Skeletal muscle cell (primary cell): ENCODE results near the gene RIN1.
"Not testable (repeated sequence)": the region's sequence is repeated elsewhere in the genome, so short reads cannot be mapped to it uniquely, and the experiment has no call there.

Experiments used
- DNase-seq: peaks from one replicate; pipeline ENCODE4 v3.0.0-alpha.2; 2010; ENCODE audit warnings: low read depth
- H3K4me3 ChIP-seq: 2 replicates; pipeline ENCODE4 v1.5.1; 2011; ENCODE audit warnings: low read depth, mild to moderate bottlenecking, control low read depth, low read length, moderate library complexity

Gene RIN1

GRCh38 chr11:66336234-66337102 lies at the start of gene RIN1:
RIN1 (minus strand) TSS chr11:66336434; CDS start chr11:66336402, 32 bp downstream.
- DNase-seq: peak; percentile 98
- peak within 1 kb of the TSS; percentile 77 for H3K4me3 ChIP-seq

GRCh38 chr11:66384316-66384715 lies 48.1 kb upstream of the RIN1 start:
- DNase-seq: not testable (repeated sequence)

GRCh38 chr11:66380264-66380663 lies 44.0 kb upstream of the RIN1 start:
- not testable (repeated sequence) for DNase-seq

More at GRCh38 chr11:66384316-66384715, 48.1 kb upstream of the RIN1 start:
- not testable (repeated sequence) for H3K4me3 ChIP-seq

GRCh38 chr11:66373690-66374287 lies 37.6 kb upstream of the RIN1 start:
- not testable (repeated sequence) for DNase-seq, H3K4me3 ChIP-seq

More at GRCh38 chr11:66380264-66380663, 44.0 kb upstream of the RIN1 start:
- not testable (repeated sequence) for H3K4me3 ChIP-seq

- H3K4me3 ChIP-seq: no peak overlapping the region
- no peak for DNase-seq
Measured at GRCh38 chr11:66373265-66373664, 37.0 kb upstream of the RIN1 start.

GRCh38 chr11:66371627-66372415 lies 35.6 kb upstream of the RIN1 start, which contains the start of gene SLC29A2:
SLC29A2 (minus strand) TSS chr11:66371760; CDS start chr11:66371591, 169 bp downstream.
- DNase-seq: no peak
- H3K4me3 ChIP-seq: peak within 1 kb of the TSS; percentile 70

- DNase-seq: no peak
- no peak overlapping the region for H3K4me3 ChIP-seq
Measured at GRCh38 chr11:66369073-66369894, 33.0 kb upstream of the RIN1 start.

GRCh38 chr11:66368484-66368883 lies 32.2 kb upstream of the RIN1 start:
- no peak overlapping the region for H3K4me3 ChIP-seq
- no peak for DNase-seq

GRCh38 chr11:66367561-66368312 lies 31.5 kb upstream of the RIN1 start:
- no peak overlapping the region for H3K4me3 ChIP-seq
- DNase-seq: no peak

- DNase-seq: no peak
Measured at GRCh38 chr11:66366844-66367477, 30.7 kb upstream of the RIN1 start.

GRCh38 chr11:66365711-66366619 lies 29.7 kb upstream of the RIN1 start:
- DNase-seq: no peak
- no peak overlapping the region for H3K4me3 ChIP-seq

More at GRCh38 chr11:66366844-66367477, 30.7 kb upstream of the RIN1 start:
- H3K4me3 ChIP-seq: no peak overlapping the region

GRCh38 chr11:66365166-66365565 lies 28.9 kb upstream of the RIN1 start:
- H3K4me3 ChIP-seq: no peak overlapping the region
- no peak for DNase-seq

GRCh38 chr11:66363805-66364535 lies 27.7 kb upstream of the RIN1 start:
- H3K4me3 ChIP-seq: no peak overlapping the region
- no peak for DNase-seq

GRCh38 chr11:66363187-66363601 lies 27.0 kb upstream of the RIN1 start:
- no peak for DNase-seq
- H3K4me3 ChIP-seq: no peak overlapping the region

- H3K4me3 ChIP-seq: no peak overlapping the region
Measured at GRCh38 chr11:66362481-66363147, 26.4 kb upstream of the RIN1 start.

GRCh38 chr11:66361502-66361941 lies 25.3 kb upstream of the RIN1 start:
- H3K4me3 ChIP-seq: no peak overlapping the region
- DNase-seq: no peak

More at GRCh38 chr11:66362481-66363147, 26.4 kb upstream of the RIN1 start:
- no peak for DNase-seq
